ENCODE measurements around the gene ADAMTSL4. TPM values are rescaled to one million over a fixed set of nuclear protein-coding genes. Genes with fewer than 3 reads are reported as not detected.

The ADAMTSL4 gene
- total and polyA plus RNA-seq, 2 donors (not counting 1 experiment from before 2014, with no cell fraction given), result 7.3 to 13.0 TPM

GRCh38 chr1:150567341-150567716, 18.1 kb downstream of the ADAMTSL4 start:
- DNase-seq (ENCODE audit: low read depth in 2 of 2), result peak in 1 of 2 donors; percentile 78
- H3K9me3 ChIP-seq (ENCODE audit: control insufficient read depth, insufficient read depth, low read depth, low read length), result no peaks in the 10 kb centered on the region
- no peaks in the 10 kb centered on the region for H4K20me1 ChIP-seq (ENCODE audit: control insufficient read depth, extremely low read depth, insufficient read depth, low read length)
- peak overlapping the region; percentile 59 for H3K9ac ChIP-seq (ENCODE audit: insufficient read depth, low read length)
- peak overlapping the region in 3 of 4 experiments; percentile 2 to 37 (median 28) for H3K4me3 ChIP-seq (replicated peaks in 1 of 4; ENCODE audit: control extremely low read depth in 1 of 4, insufficient read depth in 1 of 4, low read depth in 3 of 4, low read length in 4 of 4)
- peak overlapping the region; percentile 87 for H3K27ac ChIP-seq (ENCODE audit: insufficient read depth, low read length)
- no peak for TF ChIP-seq EZH2 (IDR thresholded peaks at IDR 0.05; ENCODE audit: low read length, missing control alignments)
- TF ChIP-seq CTCF (conservative IDR thresholded peaks at IDR 0.05 in 1 of 2, IDR thresholded peaks at IDR 0.05 in 1 of 2; ENCODE audit: low read depth in 1 of 2, low read length in 2 of 2), result no peak
- H3K4me2 ChIP-seq (ENCODE audit: extremely low read depth, insufficient read depth, low read length), result peak overlapping the region; percentile 68
- no peaks in the 10 kb centered on the region for H3K36me3 ChIP-seq (ENCODE audit: control insufficient read depth, insufficient read depth, low read length)
- no peak overlapping the region for H2AFZ ChIP-seq (ENCODE audit: low read length)
- peaks cover 48% of the 10 kb centered on the region for H3K4me1 ChIP-seq (ENCODE audit: control insufficient read depth, extremely low read depth, insufficient read depth, low read length)
- peaks cover 34% of the 10 kb centered on the region for H3K79me2 ChIP-seq (ENCODE audit: control insufficient read depth, insufficient read depth, low read length)
- H3K27me3 ChIP-seq (ENCODE audit: control insufficient read depth, insufficient read depth, low read length), result no peaks in the 10 kb centered on the region

GRCh38 chr1:150567717-150568593, 18.7 kb downstream of the ADAMTSL4 start:
- peaks cover 38% of the 10 kb centered on the region for H3K79me2 ChIP-seq (ENCODE audit: control insufficient read depth, insufficient read depth, low read length)
- peak; percentile 97 to 99 for DNase-seq (ENCODE audit: low read depth in 2 of 2)
- H2AFZ ChIP-seq (ENCODE audit: low read length), result no peak overlapping the region
- H3K36me3 ChIP-seq (ENCODE audit: control insufficient read depth, insufficient read depth, low read length), result peaks cover 1% of the 10 kb centered on the region
- H3K27ac ChIP-seq (ENCODE audit: insufficient read depth, low read length), result peak overlapping the region; percentile 87
- TF ChIP-seq EZH2 (IDR thresholded peaks at IDR 0.05; ENCODE audit: low read length, missing control alignments) (no peak), CTCF (conservative IDR thresholded peaks at IDR 0.05 in 1 of 2, IDR thresholded peaks at IDR 0.05 in 1 of 2; ENCODE audit: low read depth in 1 of 2, low read length in 2 of 2) (no peak)
- no peaks in the 10 kb centered on the region for H3K27me3 ChIP-seq (ENCODE audit: control insufficient read depth, insufficient read depth, low read length)
- peak overlapping the region; percentile 68 for H3K4me2 ChIP-seq (ENCODE audit: extremely low read depth, insufficient read depth, low read length)
- H4K20me1 ChIP-seq (ENCODE audit: control insufficient read depth, extremely low read depth, insufficient read depth, low read length), result no peaks in the 10 kb centered on the region
- no peaks in the 10 kb centered on the region for H3K9me3 ChIP-seq (ENCODE audit: control insufficient read depth, insufficient read depth, low read depth, low read length)
- peaks cover 43% of the 10 kb centered on the region for H3K4me1 ChIP-seq (ENCODE audit: control insufficient read depth, extremely low read depth, insufficient read depth, low read length)
- peak overlapping the region; percentile 59 for H3K9ac ChIP-seq (ENCODE audit: insufficient read depth, low read length)
- H3K4me3 ChIP-seq (replicated peaks in 1 of 4; ENCODE audit: control extremely low read depth in 1 of 4, insufficient read depth in 1 of 4, low read depth in 3 of 4, low read length in 4 of 4), result peak overlapping the region in 3 of 4 experiments; percentile 2 to 37 (median 28)

GRCh38 chr1:150568594-150568966, 19.4 kb downstream of the ADAMTSL4 start:
- Histone ChIP-seq H4K20me1 (ENCODE audit: control insufficient read depth, extremely low read depth, insufficient read depth, low read length) (no peaks in the 10 kb centered on the region), H3K9ac (ENCODE audit: insufficient read depth, low read length) (peak overlapping the region; percentile 28), H3K36me3 (ENCODE audit: control insufficient read depth, insufficient read depth, low read length) (peaks cover 7% of the 10 kb centered on the region), H3K4me1 (ENCODE audit: control insufficient read depth, extremely low read depth, insufficient read depth, low read length) (peaks cover 43% of the 10 kb centered on the region), H3K79me2 (ENCODE audit: control insufficient read depth, insufficient read depth, low read length) (peaks cover 43% of the 10 kb centered on the region), H3K27ac (ENCODE audit: insufficient read depth, low read length) (peak overlapping the region; percentile 87), H3K27me3 (ENCODE audit: control insufficient read depth, insufficient read depth, low read length) (no peaks in the 10 kb centered on the region), H2AFZ (ENCODE audit: low read length) (no peak overlapping the region), H3K4me2 (ENCODE audit: extremely low read depth, insufficient read depth, low read length) (peak overlapping the region; percentile 55), H3K4me3 (replicated peaks in 1 of 4; ENCODE audit: control extremely low read depth in 1 of 4, insufficient read depth in 1 of 4, low read depth in 3 of 4, low read length in 4 of 4) (peak overlapping the region in 2 of 4 experiments; percentile 2 to 38), H3K9me3 (ENCODE audit: control insufficient read depth, insufficient read depth, low read depth, low read length) (no peaks in the 10 kb centered on the region)
- no peak for TF ChIP-seq CTCF (conservative IDR thresholded peaks at IDR 0.05 in 1 of 2, IDR thresholded peaks at IDR 0.05 in 1 of 2; ENCODE audit: low read depth in 1 of 2, low read length in 2 of 2)
- DNase-seq (ENCODE audit: low read depth in 2 of 2), result no peak

Data from fibroblast of lung (primary cell).